ENCODE results near the gene ST3GAL3. TPM values are rescaled to one million over a fixed set of nuclear protein-coding genes. Genes with fewer than 3 reads are reported as not detected.

The ST3GAL3 gene
- total and polyA plus RNA-seq, 7 donors: 22.2 to 53.2 (median 44.5) TPM

DNA sequence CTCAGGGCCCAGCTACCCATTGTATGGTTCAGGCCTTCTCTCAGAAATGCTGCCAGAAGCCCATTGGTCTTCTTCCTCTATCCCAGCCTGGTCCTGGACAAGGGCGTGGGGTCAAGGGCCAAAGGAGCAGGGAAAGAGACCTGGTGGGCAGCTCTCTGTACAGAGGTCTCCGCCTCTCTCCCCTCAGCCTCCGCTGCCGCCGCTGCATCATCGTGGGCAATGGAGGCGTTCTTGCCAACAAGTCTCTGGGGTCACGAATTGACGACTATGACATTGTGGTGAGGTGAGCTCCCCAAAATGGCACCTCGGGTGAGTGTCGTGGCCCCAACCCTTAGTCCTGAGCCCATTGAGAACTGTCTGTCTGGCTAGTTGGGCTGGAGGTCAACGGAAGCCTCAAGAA is 191.6 kb downstream of the ST3GAL3 start:
- DNase-seq (no peak), ATAC-seq (no peak)
- H3K4me3 ChIP-seq: no peak overlapping the region
- no peaks in the 10 kb centered on the region for H3K27me3 ChIP-seq (ENCODE audit: insufficient read depth in 3 of 3, low read length in 2 of 3)
- no peaks in the 10 kb centered on the region for H3K9me3 ChIP-seq
- intact Hi-C loops (cut with DNase I): no loop called here
- H3K4me1 ChIP-seq: no peaks in the 10 kb centered on the region
- 97 to 98% (median 97%) methylated on average over 12 of the region's 12 CpGs for WGBS, 3 donors
- no peak overlapping the region for H3K27ac ChIP-seq
- TF ChIP-seq, protein P1, sequence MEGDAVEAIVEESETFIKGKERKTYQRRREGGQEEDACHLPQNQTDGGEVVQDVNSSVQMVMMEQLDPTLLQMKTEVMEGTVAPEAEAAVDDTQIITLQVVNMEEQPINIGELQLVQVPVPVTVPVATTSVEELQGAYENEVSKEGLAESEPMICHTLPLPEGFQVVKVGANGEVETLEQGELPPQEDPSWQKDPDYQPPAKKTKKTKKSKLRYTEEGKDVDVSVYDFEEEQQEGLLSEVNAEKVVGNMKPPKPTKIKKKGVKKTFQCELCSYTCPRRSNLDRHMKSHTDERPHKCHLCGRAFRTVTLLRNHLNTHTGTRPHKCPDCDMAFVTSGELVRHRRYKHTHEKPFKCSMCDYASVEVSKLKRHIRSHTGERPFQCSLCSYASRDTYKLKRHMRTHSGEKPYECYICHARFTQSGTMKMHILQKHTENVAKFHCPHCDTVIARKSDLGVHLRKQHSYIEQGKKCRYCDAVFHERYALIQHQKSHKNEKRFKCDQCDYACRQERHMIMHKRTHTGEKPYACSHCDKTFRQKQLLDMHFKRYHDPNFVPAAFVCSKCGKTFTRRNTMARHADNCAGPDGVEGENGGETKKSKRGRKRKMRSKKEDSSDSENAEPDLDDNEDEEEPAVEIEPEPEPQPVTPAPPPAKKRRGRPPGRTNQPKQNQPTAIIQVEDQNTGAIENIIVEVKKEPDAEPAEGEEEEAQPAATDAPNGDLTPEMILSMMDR (IDR thresholded peaks at IDR 0.05): no peak
- H3K36me3 ChIP-seq (ENCODE audit: insufficient read depth in 1 of 2, low read depth in 1 of 2): peaks cover 0 to 50% of the 10 kb centered on the region in 2 donors

DNA sequence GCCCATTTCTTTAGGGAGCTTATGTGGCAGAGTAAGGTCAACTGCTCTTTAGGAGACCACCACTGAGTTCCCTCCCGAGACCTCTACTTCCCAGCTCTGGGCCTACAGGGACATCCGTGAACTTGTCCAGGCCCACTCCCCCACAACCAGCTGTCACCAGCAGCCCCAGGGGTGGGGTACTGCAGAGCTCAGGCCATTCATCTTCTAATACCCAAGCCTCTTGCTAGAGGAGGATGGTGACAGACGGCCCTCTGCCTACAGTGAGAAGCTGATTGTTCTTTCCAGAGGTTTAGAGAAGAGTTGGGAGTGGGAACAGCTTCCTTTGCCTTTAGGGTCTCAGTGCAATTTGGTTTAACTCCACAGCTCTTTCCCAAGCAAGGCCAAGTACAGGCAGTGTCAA is 193.1 kb downstream of the ST3GAL3 start:
- DNase-seq (no peak), ATAC-seq (no peak)
- TF ChIP-seq, protein P1 (IDR thresholded peaks at IDR 0.05): no peak
- no peaks in the 10 kb centered on the region for H3K9me3 ChIP-seq
- H3K27ac ChIP-seq: no peak overlapping the region
- H3K4me3 ChIP-seq: no peak overlapping the region
- 88 to 90% (median 89%) methylated on average over 3 of the region's 3 CpGs for WGBS, 3 donors
- H3K27me3 ChIP-seq (ENCODE audit: insufficient read depth in 3 of 3, low read length in 2 of 3): no peaks in the 10 kb centered on the region
- H3K4me1 ChIP-seq: no peaks in the 10 kb centered on the region
- intact Hi-C loops (cut with DNase I): no loop called here
- peaks cover 0 to 38% of the 10 kb centered on the region in 2 donors for H3K36me3 ChIP-seq (ENCODE audit: insufficient read depth in 1 of 2, low read depth in 1 of 2)

DNA sequence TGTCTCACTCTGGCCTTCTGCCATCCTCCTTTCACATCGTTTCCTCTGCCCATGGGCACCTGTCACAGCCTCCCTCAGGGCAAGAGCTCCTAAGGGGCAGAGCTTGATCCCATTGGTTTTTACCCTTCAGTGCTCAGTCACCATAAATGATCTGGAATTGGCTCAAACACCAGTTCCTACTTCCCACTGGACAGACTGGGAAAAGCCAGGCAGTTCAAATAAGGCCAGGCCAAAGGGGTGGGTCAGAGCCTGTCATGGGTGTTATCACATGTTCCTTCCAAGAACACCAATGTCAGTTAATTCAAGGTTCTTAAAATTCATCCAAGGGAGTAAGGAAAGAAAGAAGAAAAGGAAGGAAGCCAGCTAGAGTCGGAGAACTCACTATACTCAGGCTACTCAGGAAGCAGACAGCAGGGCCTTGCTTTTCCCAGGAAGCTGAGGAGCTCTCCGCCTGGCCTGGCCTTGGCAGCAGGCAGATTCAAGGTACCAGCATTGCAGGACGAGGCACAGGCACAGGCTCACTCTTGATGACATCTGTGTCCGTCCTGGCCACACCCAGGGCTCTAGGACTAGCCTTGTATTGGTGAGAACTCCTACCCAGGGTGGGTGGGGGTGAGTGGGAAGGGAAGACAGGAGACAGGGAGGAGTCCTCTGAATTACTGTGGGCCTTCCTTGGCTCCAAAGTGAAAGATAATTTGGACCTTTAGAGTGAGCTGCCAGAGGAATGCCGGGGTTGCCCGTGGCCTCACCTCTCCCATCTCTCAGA is 194.0 kb downstream of the ST3GAL3 start:
- 72 to 76% (median 72%) methylated on average over 7 of the region's 7 CpGs for WGBS, 3 donors
- Histone ChIP-seq H3K4me3 (no peak overlapping the region), H3K4me1 (no peaks in the 10 kb centered on the region), H3K9me3 (no peaks in the 10 kb centered on the region), H3K36me3 (ENCODE audit: insufficient read depth in 1 of 2, low read depth in 1 of 2) (peaks cover 0 to 32% of the 10 kb centered on the region in 2 donors), H3K27me3 (ENCODE audit: insufficient read depth in 3 of 3, low read length in 2 of 3) (no peaks in the 10 kb centered on the region), H3K27ac (no peak overlapping the region)
- ATAC-seq (no peak), DNase-seq (no peak)
- intact Hi-C loops (cut with DNase I): no loop called here
- TF ChIP-seq, protein P1 (IDR thresholded peaks at IDR 0.05): no peak

DNA sequence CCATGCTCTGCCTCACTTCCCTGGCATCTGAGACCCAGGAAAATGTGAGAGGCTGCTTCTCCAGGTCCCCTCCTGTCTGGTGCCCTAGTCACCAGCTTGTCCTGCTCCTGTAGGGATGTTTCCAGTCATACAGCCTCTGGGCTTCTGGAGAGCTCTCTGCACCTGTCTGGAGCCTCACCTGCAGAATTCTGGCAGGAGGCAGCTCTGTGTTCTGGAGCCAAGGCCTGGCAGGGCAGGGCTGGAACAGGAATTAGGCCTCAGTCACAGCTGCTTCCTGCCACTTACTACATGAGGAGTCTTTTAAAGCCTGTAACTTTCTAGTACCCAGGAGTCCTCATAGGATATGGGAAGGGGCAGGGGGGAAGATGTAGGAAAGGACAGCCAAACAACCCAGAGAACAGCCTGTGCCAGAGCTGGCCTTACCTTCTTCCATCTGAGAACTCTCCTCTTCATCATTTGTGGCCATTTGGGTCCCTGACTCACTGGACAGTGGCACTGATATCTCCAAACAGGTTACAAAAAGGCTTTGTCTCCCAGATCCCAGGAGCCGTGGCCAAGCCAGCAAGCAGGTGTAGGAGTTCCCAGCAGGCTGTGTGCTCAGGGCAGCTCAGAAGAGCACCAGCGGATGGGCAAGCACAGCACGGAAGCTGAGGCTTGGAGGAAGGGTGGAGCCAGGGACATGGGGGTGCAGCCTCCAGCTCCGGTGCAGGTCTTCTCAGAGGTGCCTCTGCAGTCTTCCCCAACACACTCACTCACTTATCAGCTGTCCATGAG is 194.9 kb downstream of the ST3GAL3 start:
- Histone ChIP-seq H3K9me3 (no peaks in the 10 kb centered on the region), H3K4me1 (no peaks in the 10 kb centered on the region)
- 88 to 95% (median 93%) methylated on average over 4 of the region's 4 CpGs for WGBS, 3 donors

More for the DNA sequence above, 194.9 kb downstream of the ST3GAL3 start:
- intact Hi-C loops (cut with DNase I): no loop called here
- Histone ChIP-seq H3K27ac (no peak overlapping the region), H3K27me3 (ENCODE audit: insufficient read depth in 3 of 3, low read length in 2 of 3) (no peaks in the 10 kb centered on the region), H3K36me3 (ENCODE audit: insufficient read depth in 1 of 2, low read depth in 1 of 2) (peaks cover 0 to 38% of the 10 kb centered on the region in 2 donors), H3K4me3 (no peak overlapping the region)
- no peak for DNase-seq
- no peak for ATAC-seq
- TF ChIP-seq, protein P1 (IDR thresholded peaks at IDR 0.05): no peak

Data from psoas muscle (tissue), 8 donors.